OCI-LY1 (cell line): ENCODE measurements around the gene DPP6.

Experiments used
- H2AFZ ChIP-seq: fragments of 200-600 bp; sonication (generic), shearing (Covaris generic); 2 replicates; pipeline ENCODE4 v1.6.0; 2014; ENCODE audit warnings: antibody characterized with exemption, mild to moderate bottlenecking, low read length
- H3F3A ChIP-seq: fragments of 200-600 bp; sonication (generic), shearing (Covaris generic); 2 replicates; pipeline ENCODE4 v1.6.0; 2014; ENCODE audit warnings: mild to moderate bottlenecking, antibody characterized with exemption, low read length, moderate library complexity; ENCODE audit not compliant: insufficient read depth
- H3K27ac ChIP-seq: fragments of 200-600 bp; sonication (generic); 2 replicates; pipeline ENCODE4 v1.5.1; 2014; ENCODE audit warnings: low read length, mixed run types, mild to moderate bottlenecking, low read depth; ENCODE audit not compliant: poor library complexity, severe bottlenecking
- H3K27me3 ChIP-seq: fragments of 200-600 bp; sonication (generic); 2 replicates; pipeline ENCODE4 v1.6.0; 2014; ENCODE audit warnings: antibody characterized with exemption, mild to moderate bottlenecking, low read length, moderate library complexity; ENCODE audit not compliant: insufficient read depth
- H3K36me3 ChIP-seq: fragments of 200-600 bp; sonication (generic); 2 replicates; pipeline ENCODE4 v1.6.1; 2014; ENCODE audit warnings: mild to moderate bottlenecking, antibody characterized with exemption, low read length, moderate library complexity, mixed read lengths; ENCODE audit not compliant: insufficient read depth
- H3K4me1 ChIP-seq: fragments of 200-600 bp; sonication (generic); 2 replicates; pipeline ENCODE4 v1.5.1; 2014; ENCODE audit warnings: mild to moderate bottlenecking, low read length, moderate library complexity; ENCODE audit not compliant: insufficient read depth, severe bottlenecking
- H3K4me2 ChIP-seq: fragments of 200-600 bp; sonication (generic), shearing (Covaris generic); 2 replicates; pipeline ENCODE4 v1.6.1; 2014; ENCODE audit warnings: low read length
- H3K4me3 ChIP-seq: fragments of 200-600 bp; sonication (generic); 2 replicates; pipeline ENCODE4 v1.5.1; 2014; ENCODE audit warnings: low read length, low read depth, mild to moderate bottlenecking, mixed read lengths; ENCODE audit not compliant: poor library complexity, severe bottlenecking
- H3K79me2 ChIP-seq: fragments of 200-600 bp; shearing (Covaris generic); 2 replicates; pipeline ENCODE4 v1.6.1; 2016; ENCODE audit warnings: mixed run types, low read length, mixed read lengths; ENCODE audit not compliant: insufficient read depth
- H3K9ac ChIP-seq: fragments of 200-600 bp; sonication (generic), shearing (Covaris generic); 2 replicates; pipeline ENCODE4 v1.6.1; 2014; ENCODE audit warnings: mild to moderate bottlenecking, low read length, mixed read lengths
- H3K9me2 ChIP-seq: fragments of 200-600 bp; sonication (generic), shearing (Covaris generic); 2 replicates; pipeline ENCODE4 v1.6.1; 2014; ENCODE audit warnings: low read depth, mild to moderate bottlenecking, low read length, mixed read lengths
- H3K9me3 ChIP-seq: fragments of 200-600 bp; shearing (Covaris generic); 2 replicates; pipeline ENCODE4 v1.6.1; 2014; ENCODE audit warnings: low read length, mixed read lengths
- H4K20me1 ChIP-seq: fragments of 200-600 bp; sonication (generic), shearing (Covaris generic); 2 replicates; pipeline ENCODE4 v1.6.0; 2016; ENCODE audit warnings: mild to moderate bottlenecking, low read length; ENCODE audit not compliant: insufficient read depth
- EZH2 ChIP-seq: fragments of 200-600 bp; sonication (generic), shearing (Covaris generic); IDR thresholded peaks from 2 replicates; pipeline ENCODE4 v1.8.0; 2017; ENCODE audit warnings: borderline replicate concordance, mixed run types, mild to moderate bottlenecking, antibody characterized with exemption, low read length, moderate library complexity, mixed read lengths
- TF ChIP-seq, protein P1 (sequence below): fragments of 200-600 bp; sonication (generic), shearing (Covaris generic); IDR thresholded peaks from 2 replicates; pipeline ENCODE4 v1.5.1; 2017; ENCODE audit warnings: mild to moderate bottlenecking, antibody characterized with exemption, low read length, moderate library complexity, mixed read lengths

The DPP6 gene

GRCh38 chr7:154289119-154289518, 236.9 kb downstream of the DPP6 start:
- no peaks in the 10 kb centered on the region for H3K27me3 ChIP-seq
- H3K9me2 ChIP-seq = no peaks in the 10 kb centered on the region
- no peaks in the 10 kb centered on the region for H3K79me2 ChIP-seq
- H3K9ac ChIP-seq = no peak overlapping the region
- H3K36me3 ChIP-seq = no peaks in the 10 kb centered on the region
- H3K4me3 ChIP-seq = no peak overlapping the region
- no peak for TF ChIP-seq EZH2
- TF ChIP-seq, protein P1, sequence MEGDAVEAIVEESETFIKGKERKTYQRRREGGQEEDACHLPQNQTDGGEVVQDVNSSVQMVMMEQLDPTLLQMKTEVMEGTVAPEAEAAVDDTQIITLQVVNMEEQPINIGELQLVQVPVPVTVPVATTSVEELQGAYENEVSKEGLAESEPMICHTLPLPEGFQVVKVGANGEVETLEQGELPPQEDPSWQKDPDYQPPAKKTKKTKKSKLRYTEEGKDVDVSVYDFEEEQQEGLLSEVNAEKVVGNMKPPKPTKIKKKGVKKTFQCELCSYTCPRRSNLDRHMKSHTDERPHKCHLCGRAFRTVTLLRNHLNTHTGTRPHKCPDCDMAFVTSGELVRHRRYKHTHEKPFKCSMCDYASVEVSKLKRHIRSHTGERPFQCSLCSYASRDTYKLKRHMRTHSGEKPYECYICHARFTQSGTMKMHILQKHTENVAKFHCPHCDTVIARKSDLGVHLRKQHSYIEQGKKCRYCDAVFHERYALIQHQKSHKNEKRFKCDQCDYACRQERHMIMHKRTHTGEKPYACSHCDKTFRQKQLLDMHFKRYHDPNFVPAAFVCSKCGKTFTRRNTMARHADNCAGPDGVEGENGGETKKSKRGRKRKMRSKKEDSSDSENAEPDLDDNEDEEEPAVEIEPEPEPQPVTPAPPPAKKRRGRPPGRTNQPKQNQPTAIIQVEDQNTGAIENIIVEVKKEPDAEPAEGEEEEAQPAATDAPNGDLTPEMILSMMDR = no peak
- H3K4me2 ChIP-seq = no peak overlapping the region
- H4K20me1 ChIP-seq = no peaks in the 10 kb centered on the region
- no peaks in the 10 kb centered on the region for H3K4me1 ChIP-seq
- H3F3A ChIP-seq = no peaks in the 10 kb centered on the region
- no peak overlapping the region for H3K27ac ChIP-seq
- no peak overlapping the region for H2AFZ ChIP-seq
- H3K9me3 ChIP-seq = no peaks in the 10 kb centered on the region

DNA sequence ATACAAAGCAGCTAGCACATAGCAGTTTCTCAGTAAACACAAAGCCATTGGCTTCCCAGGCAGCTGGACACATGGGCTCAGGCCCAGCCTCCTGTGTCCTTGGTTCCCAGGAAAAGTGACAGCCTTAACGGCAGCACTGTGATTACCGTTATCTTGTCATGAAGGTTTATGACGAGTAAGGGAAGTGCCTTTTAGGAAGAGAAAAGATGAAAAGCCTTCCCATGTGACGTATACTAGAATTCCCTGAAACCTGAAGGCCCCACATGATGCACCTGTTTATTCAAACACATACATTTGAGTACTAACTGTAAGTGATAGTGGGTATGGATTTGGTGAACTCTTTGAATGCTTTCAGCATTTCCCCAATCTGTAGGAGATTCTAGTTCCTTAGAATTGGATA, 244.2 kb downstream of the DPP6 start:
- Histone ChIP-seq H3F3A (no peaks in the 10 kb centered on the region), H3K9me2 (no peaks in the 10 kb centered on the region), H4K20me1 (no peaks in the 10 kb centered on the region), H3K4me3 (no peak overlapping the region), H3K9ac (no peak overlapping the region), H3K36me3 (no peaks in the 10 kb centered on the region), H3K79me2 (no peaks in the 10 kb centered on the region), H2AFZ (no peak overlapping the region), H3K27ac (no peak overlapping the region), H3K4me2 (no peak overlapping the region), H3K27me3 (0 out of 2 replicates have a peak, but pooled peaks cover 5% of the 10 kb centered on the region), H3K9me3 (no peaks in the 10 kb centered on the region), H3K4me1 (no peaks in the 10 kb centered on the region)
- TF ChIP-seq, protein P1 = no peak
- TF ChIP-seq EZH2 = no peak

DNA sequence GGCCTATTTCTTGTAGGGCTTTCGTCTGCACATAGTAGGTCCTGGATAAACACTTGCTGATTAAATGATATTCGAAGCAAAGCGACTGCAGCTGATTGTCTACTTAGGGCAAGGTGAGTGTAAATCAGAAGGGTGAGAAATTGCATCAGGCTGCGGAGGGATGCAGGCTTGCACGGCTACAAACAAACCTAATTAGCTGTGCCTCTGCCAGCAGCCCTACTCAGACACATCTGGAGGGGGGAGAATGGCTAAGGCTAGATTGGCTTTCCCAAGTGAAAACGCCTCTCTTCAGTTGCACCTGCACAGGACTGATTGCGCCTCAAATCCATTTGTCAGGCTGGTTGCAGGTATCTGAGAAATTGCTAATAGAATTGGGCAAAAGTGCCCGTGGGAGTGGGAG, 247.5 kb downstream of the DPP6 start:
- H2AFZ ChIP-seq = no peak overlapping the region
- H3F3A ChIP-seq = no peaks in the 10 kb centered on the region
- no peak overlapping the region for H3K27ac ChIP-seq
- H4K20me1 ChIP-seq = no peaks in the 10 kb centered on the region
- no peaks in the 10 kb centered on the region for H3K9me2 ChIP-seq
- no peak overlapping the region for H3K4me3 ChIP-seq
- no peaks in the 10 kb centered on the region for H3K79me2 ChIP-seq
- H3K4me2 ChIP-seq = no peak overlapping the region
- no peaks in the 10 kb centered on the region for H3K9me3 ChIP-seq
- TF ChIP-seq EZH2 = no peak
- TF ChIP-seq, protein P1 = no peak
- H3K36me3 ChIP-seq = no peaks in the 10 kb centered on the region
- no peak overlapping the region for H3K9ac ChIP-seq
- no peaks in the 10 kb centered on the region for H3K4me1 ChIP-seq
- 0 out of 2 replicates have a peak, but pooled peaks cover 5% of the 10 kb centered on the region for H3K27me3 ChIP-seq
